ENCODE data around the gene CACNA2D4.

CACNA2D4 gene

DNA sequence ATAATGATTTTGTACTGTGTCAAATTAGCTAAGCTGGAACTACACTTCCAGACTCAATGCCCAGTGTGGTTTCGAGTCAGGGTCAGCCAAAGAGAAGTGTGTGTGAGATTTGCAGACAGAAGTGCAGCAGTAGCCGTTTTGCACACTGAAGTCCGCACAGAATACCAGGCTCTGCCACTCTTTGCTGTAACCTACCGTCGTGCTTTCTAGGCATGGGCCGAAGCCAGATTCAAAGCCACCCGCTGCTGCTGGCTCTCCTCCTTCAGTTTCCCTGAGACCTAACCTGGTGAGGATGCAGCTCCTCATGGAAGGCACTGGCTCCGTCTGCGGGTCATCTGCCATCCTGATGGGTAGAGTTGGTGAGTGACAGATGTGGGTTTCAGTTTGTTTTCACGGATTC is 49.3 kb downstream of the CACNA2D4 start:
- no peak for DNase-seq

DNA sequence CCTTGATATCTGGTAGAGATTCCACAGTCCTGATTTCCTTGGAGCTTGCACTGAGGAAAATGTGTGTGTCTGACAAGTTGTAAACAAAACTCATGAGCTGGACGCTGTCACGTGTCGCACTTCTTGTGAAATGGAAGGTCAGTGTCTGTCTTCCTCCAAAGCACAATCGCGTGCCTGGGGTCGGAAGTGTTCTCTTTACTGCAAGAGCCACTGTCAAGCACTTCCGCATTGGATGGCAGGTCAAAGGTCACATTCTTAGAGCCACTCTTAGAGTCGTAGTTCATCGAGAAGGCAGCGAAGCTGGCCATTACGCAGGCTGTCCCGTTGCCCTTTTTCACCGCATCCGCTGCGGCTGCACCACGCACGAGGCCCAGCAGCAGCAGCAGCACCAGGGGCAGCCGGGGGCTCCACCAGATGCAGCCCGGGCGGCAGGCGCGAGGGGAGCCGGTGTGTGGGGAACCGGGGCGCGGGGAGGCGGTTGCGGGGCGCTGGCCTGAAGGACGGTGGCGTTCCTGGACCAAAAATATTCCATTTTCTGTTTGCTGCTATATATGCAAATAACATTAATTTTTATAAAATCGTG is 53.1 kb downstream of the CACNA2D4 start:
- DNase-seq = no peak

GRCh38 chr12:1864867-1865266 is 53.6 kb downstream of the CACNA2D4 start:
- no peak for DNase-seq

- no peak for DNase-seq
These were observed 54.0 kb downstream of the CACNA2D4 start for GRCh38 chr12:1864456-1864855.

GRCh38 chr12:1863823-1864222 is 54.6 kb downstream of the CACNA2D4 start:
- DNase-seq = no peak

DNA sequence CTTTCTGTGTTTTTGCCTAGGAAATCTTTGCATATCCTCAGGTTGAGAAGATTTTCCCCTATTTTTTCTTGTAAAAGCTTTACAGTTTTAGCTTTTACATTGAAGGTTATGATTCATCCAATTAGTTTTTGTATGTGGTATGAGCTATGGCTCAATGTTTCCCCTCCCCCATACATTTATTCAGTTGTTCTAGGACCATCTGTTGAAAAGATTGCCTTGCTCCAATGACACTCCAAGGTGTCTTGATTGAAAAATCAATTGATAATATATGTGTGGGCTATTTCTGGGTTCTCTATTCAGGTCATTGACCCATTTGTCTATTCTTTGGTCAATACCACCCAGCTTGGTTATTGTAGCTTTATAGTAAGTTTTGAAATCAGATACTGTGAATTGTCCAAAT is 55.5 kb downstream of the CACNA2D4 start:
- DNase-seq = no peak

GRCh38 chr12:1859643-1860042 is 58.8 kb downstream of the CACNA2D4 start:
- DNase-seq = no peak

DNA sequence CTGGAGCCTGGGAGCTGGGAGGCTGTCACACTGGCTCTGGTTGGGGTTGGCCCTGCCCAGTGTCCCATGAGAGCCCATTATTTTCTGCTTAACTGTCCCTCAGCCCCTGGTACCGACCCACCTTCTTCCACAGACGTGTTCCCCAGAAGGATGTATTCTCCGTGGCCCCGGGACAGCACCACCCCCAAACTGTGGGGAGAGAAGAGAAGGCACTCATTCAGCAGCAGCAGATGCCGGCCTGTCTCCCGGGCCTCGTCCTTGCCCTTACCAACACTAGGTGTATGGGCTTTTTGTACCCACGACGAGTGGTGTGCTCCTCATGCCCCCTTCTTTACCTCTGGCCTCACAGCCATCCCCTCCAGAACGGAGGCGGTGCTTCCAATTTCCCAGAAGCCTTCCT is 60.0 kb downstream of the CACNA2D4 start:
- no peak for DNase-seq

DNA sequence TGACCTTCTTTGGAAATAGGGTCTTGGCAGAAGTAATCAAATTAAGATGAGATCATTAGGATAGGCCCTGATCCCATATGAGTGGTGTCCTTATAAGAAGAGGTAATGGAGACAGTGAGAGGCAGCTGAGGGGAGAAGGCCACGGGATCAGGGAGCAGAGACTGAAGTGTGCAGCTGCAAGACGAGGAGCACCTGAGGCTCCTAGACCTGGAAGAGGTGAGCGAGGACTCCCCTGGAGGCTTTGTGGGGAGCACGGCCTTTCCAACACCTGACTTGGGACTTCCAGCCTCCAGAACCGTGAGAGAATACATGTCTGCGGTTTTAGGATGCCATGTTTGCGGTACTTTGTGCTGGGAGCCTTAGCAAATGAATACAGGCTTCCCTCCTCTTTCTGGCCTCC is 60.6 kb downstream of the CACNA2D4 start:
- no peak for DNase-seq

DNA sequence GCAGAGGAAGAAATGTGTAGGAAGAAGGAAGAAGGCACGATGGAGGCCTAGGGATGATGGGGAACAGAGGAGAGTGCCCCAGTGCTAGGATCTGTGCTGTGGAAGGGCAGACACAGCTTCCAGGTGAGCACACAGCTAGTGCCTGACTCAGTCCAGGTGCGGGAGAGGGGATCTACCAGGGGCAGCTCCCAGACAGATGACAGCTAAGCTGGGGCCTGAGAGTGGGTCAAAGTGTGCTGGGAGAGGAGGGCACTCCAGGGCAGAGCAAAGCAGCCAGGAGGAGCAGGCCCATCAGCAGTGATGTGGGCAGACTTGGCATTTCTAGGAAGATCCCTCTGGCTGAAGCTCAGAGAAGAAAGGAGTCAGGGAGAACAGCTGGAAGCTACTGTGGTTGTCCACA is 61.4 kb downstream of the CACNA2D4 start:
- DNase-seq = no peak

GRCh38 chr12:1855241-1855640 is 63.2 kb downstream of the CACNA2D4 start:
- DNase-seq = no peak

DNA sequence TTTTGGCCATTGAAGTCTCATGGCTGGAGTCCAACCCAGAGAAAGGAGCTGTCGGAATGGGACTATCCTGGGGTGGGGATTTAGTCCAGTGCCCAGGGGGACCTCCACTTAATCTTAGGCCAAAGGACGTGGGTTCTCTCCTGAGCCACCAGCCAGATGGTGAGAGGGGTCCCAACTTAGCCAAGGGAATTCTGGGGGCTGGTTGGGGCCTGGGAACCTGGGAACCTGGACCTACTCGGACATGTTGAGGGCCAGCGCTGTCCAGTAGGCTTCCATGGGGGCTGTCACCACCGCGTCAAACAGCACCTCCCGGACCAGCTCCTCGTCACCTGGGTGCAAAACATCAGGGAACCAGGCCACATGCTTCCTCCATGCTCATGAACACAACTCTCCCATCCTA is 64.7 kb downstream of the CACNA2D4 start:
- no peak for DNase-seq

- no peak for DNase-seq
These were observed 66.4 kb downstream of the CACNA2D4 start for GRCh38 chr12:1852076-1852475.

- no peak for DNase-seq
These were observed 67.2 kb downstream of the CACNA2D4 start for GRCh38 chr12:1851151-1851701.

- no peak for DNase-seq
These were observed 69.7 kb downstream of the CACNA2D4 start for GRCh38 chr12:1848745-1849144.

DNA sequence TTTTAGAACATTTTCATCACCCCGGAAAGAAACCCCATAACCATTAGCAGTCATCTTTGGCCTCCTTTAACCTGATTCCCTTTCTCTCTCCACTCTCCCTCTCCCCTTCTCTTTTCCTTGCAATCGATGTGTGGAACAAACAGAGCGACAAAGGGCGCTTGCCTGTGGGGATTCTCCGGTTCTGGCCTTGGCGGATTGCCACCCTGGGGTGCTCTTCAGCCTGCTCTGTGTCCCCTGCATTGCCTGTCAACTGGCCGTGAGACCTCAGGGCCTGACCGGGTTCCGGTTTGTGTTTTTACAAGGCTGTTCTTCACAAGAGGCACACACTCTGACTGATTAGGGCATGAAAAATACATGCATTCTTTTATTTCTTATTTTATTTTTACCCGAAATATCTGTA is 70.3 kb downstream of the CACNA2D4 start:
- no peak for DNase-seq

DNA sequence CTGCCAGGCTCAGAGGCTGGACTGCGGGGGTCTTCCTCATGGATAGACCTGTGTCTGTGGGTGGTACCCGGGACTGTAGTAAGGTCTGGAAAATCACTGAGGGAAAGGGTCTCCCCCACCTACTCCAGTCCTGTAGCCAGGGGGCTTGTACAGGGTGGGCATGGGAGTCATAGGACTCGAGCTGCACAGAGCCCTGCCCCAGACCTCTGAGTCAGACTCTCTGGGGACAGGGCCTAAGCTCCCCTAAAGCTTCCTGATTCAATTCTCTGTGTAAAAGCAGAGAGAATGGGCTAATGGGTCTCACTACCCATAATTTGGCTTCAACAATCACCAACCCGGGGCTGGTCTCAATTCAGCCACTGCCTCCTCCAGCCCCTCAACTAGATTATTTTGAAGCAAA is 71.0 kb downstream of the CACNA2D4 start:
- DNase-seq = no peak

DNA sequence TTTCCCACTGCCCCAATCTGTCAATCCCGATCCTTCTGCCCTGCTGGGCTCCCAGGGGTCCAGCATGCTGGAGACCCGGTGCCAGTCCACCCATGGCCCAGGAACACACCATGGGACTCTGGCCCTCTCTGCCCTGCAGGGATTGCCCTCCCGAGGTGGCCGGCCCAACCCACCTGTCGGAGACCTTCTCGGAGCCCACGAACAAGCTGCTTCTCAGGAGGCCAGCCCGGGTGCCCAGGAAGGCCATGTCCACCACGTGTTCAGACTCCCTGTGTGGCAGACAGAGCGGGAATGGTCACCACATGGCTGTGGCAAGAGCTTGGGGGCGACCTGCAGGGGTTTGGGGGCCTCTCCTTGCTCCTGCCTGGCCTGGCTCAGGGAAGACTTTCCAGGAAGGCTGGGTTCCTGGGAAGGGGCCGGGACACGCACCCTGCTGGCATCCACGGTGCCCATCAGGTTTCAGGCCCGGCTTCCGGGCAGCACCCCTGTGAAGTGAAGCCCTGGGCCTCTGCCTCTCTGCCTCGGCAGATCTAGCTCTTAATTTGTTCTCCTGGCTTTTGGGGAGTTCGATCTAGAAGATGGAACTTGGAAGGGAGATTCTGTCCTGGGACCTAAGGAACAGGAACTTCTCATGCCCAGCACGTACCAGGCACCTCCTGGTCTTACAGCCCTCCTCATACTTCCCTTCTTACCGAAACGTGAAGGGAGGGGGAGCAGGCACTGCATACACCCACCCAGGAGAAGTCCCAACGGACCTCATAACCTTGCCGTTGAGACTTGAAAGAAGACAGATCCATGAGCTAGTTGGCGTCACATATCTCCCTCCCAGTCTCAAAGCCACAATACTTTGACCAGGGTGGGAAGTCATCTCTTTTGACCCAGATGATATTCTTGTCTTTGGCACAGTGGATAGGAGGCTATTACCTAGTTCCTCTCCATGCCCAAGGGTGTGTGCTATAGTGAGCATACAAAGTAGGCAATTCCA is 71.7 kb downstream of the CACNA2D4 start:
- DNase-seq = no peak

DNA sequence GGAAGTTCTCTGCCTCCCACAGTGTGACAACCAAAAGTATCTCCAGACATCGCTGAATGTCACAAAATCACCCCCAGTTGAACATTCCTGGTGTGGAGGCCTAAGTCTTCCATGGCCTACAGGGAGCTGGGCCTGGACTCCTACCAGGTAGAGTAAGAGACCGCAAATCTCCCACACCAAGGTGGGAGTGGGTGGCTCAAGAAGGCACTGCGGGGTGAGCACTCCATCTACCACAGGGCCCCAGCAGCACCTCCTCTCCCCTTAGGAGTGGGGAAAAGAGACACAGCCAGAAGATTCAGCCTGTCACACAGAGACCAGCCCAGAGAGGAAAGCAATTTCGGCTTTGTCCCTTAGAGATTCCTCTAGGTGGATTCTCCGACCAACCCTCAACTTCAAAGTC is 72.6 kb downstream of the CACNA2D4 start:
- no peak for DNase-seq

- no peak for DNase-seq
These were observed 73.0 kb downstream of the CACNA2D4 start for GRCh38 chr12:1845427-1845826.

GRCh38 chr12:1844661-1845409 is 73.6 kb downstream of the CACNA2D4 start:
- no peak for DNase-seq

DNA sequence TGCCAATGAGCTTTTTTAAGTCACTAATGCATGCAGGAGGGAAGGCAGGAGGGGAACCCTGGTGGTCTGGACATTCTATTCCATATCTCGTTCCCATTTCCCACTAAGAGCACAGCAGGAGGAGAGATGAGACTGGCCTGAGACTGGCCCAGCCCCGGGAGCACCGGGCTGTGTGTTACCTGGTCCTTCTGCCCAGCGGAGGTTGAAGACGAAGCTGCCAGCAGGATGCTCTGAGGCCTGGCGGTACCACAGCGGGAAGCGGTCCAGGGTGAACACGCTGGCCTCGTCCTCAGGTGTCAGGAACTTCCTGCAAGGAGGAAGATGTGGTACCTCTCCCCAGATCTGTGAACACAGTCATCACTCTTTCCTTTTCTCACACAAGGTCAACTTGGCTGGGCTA is 74.2 kb downstream of the CACNA2D4 start:
- DNase-seq = no peak

GRCh38 chr12:1843641-1844005 is 74.8 kb downstream of the CACNA2D4 start:
- DNase-seq = no peak

All from stimulated activated CD8-positive, alpha-beta memory T cell treated with anti-CD3 and anti-CD28 coated beads, Interleukin-4, amount 100 ng/mL, for 48 hours (primary cell).